ENCODE results near the gene SLFN12L.
"Not testable (repeated sequence)": the region's sequence is repeated elsewhere in the genome, so short reads cannot be mapped to it uniquely, and the experiment has no call there.

SLFN12L gene

GRCh38 chr17:35496451-35497290 lies 40.8 kb downstream of the SLFN12L start:
- FAIRE-seq, result no peak
- no peak for DNase-seq (ENCODE audit: insufficient read length, low spot score)
- no peak for TF ChIP-seq POLR2A (IDR thresholded peaks at IDR 0.05; ENCODE audit: low read depth, low read length)

DNA sequence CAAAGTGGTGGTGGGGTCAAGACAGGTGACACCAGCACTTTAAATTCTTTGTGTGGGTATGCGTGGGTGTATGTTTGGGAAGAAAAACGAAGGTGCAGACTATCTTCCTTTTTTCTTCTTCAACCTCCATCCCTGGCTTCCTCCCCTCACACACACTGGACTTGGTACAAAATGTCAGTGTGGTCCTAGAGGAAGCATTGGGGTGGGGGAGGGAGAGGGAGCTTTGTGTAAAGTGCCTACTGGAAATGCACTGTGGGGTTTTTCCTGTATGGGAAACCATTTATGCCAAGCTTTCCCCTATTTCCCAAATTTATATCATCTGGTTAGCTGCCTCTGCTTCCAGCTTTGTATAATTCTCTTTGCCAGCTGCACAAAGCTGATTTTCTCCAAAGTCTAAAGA lies 44.4 kb downstream of the SLFN12L start:
- DNase-seq (ENCODE audit: insufficient read length, low spot score) (no peak), FAIRE-seq (no peak)
- TF ChIP-seq POLR2A (IDR thresholded peaks at IDR 0.05; ENCODE audit: low read depth, low read length), result no peak

GRCh38 chr17:35491417-35491816 lies 46.1 kb downstream of the SLFN12L start:
- DNase-seq (ENCODE audit: insufficient read length, low spot score) (no peak), FAIRE-seq (no peak)
- TF ChIP-seq POLR2A (IDR thresholded peaks at IDR 0.05; ENCODE audit: low read depth, low read length), result no peak

DNA sequence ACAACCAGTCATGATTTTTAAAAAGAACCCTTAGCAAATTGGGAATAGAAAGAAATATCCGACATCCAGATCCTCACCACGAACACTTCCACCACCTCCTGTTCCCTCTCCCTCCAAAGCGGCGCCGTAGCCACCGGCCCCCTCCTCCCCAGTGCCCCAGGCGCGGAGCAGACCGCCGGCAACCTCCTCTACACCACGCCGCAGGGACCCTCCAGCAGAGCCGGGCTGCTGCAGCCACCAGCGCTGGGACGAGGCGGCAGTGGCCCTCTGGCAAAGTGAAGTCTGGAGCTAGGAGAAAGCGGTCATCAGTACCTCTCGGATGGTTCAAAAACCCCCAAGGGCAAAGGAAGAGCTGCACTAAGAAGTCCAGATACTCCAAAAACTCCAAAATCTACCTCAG lies 47.5 kb downstream of the SLFN12L start:
- no peak for TF ChIP-seq POLR2A (IDR thresholded peaks at IDR 0.05; ENCODE audit: low read depth, low read length)
- FAIRE-seq (no peak), DNase-seq (ENCODE audit: insufficient read length, low spot score) (no peak)

DNA sequence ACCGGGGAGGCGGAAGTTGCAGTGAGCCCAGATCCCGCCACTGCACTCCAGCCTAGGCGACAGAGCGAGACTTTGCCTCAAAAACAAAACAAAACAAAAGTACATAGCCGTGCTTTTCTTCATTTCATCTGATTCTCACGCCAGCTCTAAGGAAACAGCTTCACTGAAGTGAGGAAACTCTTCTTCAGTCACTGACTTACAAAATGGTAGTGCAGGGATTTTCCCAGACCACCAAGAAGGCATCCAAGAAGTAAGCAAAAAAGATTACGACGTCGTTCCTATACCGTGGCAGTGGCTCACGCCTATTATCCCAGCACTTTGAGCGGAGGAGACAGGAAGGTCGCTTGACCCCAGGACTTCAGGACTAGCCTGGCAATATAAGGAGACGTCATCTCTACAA lies 48.5 kb downstream of the SLFN12L start:
- no peak for TF ChIP-seq POLR2A (IDR thresholded peaks at IDR 0.05; ENCODE audit: low read depth, low read length)
- DNase-seq (ENCODE audit: insufficient read length, low spot score), result no peak
- no peak for FAIRE-seq

DNA sequence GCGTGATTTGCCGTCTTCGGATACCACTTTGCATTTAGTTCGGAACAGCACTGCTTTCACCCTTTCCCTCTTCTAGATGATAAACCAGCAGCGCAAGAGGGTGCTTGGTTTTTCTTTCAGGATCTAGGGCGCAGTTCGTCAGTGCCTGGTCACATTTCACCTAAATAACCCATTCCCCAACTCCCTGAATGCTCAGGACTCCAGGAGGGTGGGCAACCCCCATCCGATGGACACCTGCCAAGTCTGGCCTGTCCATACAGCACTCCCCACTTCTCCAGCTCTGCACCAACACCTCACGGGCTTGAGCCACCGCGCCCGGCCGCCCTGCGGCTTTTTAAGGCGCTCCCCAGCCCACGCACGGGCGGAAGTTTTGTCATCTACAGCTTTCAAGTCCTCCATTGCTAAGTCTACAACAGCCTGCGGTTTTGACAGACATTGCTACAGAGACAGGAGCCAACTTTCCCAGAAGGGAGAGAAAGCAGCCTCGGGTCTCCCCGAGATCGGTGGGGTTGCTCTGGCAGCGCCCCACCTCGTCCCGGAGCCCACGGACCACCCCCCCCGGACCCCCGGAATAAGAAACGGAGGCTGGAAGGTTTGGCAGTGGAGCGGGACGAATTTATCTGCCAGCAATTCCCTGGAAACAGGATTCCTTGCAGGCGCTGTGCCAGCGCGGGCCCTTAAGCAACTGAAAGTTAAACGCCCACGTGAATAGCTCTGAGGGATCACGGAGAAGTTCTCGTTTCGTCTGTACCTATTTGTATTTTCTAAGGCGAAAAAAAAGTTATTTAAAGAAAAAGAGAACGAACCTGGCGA lies 50.4 kb downstream of the SLFN12L start:
- TF ChIP-seq POLR2A (IDR thresholded peaks at IDR 0.05; ENCODE audit: low read depth, low read length), result no peak
- peak; percentile 52 for DNase-seq (ENCODE audit: insufficient read length, low spot score)
- FAIRE-seq, result no peak

- TF ChIP-seq POLR2A (IDR thresholded peaks at IDR 0.05; ENCODE audit: low read depth, low read length), result no peak
- no peak for FAIRE-seq
- DNase-seq (ENCODE audit: insufficient read length, low spot score), result no peak
Observed at GRCh38 chr17:35479271-35479670, 58.2 kb downstream of the SLFN12L start.

DNA sequence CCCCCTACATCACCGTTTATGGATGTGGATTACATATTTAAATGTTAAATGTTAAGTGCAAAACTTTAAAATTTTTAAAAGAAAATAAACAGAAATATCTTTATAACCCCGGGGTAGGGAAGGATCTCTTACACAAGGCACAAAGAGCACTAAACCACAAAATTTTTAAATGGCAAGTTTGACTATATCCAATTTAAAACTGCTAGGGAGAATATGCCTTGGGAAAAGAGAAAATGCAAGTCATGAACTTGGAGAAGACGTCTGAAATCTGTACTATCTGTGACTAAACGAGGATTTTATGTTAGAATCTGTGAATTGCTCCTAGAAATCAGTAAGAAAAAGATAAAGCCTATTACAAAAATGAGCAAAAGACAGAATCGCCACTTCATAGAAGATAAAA lies 60.2 kb downstream of the SLFN12L start:
- DNase-seq (ENCODE audit: insufficient read length, low spot score), result no peak
- no peak for TF ChIP-seq POLR2A (IDR thresholded peaks at IDR 0.05; ENCODE audit: low read depth, low read length)
- no peak for FAIRE-seq

- TF ChIP-seq POLR2A (IDR thresholded peaks at IDR 0.05; ENCODE audit: low read depth, low read length), result no peak
- DNase-seq (ENCODE audit: insufficient read length, low spot score) (no peak), FAIRE-seq (no peak)
Observed at GRCh38 chr17:35476283-35476820, 61.1 kb downstream of the SLFN12L start.

GRCh38 chr17:35468475-35468874 lies 69.0 kb downstream of the SLFN12L start:
- no peak for TF ChIP-seq POLR2A (IDR thresholded peaks at IDR 0.05; ENCODE audit: low read depth, low read length)
- FAIRE-seq, result no peak
- DNase-seq (ENCODE audit: insufficient read length, low spot score), result no peak

DNA sequence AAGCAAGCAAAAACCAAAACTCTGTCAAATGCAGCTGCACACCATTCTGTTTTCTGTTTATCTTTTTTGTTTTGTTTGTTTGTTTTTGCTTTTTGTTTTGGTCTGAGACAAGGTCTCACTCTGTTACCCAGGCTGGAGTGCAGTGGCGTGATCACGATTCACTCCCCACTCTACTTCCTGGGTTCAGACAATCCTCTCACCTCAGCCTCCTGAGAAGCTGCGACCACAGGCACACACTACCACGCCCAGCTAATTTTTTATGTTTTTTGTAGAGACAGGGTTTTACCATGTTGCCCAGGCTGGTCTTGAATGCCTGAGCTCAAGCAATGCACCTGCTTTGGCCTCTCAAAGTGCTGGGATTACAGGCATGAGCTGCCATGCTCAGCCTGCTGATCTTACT lies 69.7 kb downstream of the SLFN12L start:
- TF ChIP-seq POLR2A (IDR thresholded peaks at IDR 0.05; ENCODE audit: low read depth, low read length), result no peak
- no peak for DNase-seq (ENCODE audit: insufficient read length, low spot score)
- no peak for FAIRE-seq

- FAIRE-seq, result no peak
- TF ChIP-seq POLR2A (IDR thresholded peaks at IDR 0.05; ENCODE audit: low read depth, low read length), result no peak
- DNase-seq (ENCODE audit: insufficient read length, low spot score), result no peak
Observed at GRCh38 chr17:35460354-35460851, 77.1 kb downstream of the SLFN12L start.

DNA sequence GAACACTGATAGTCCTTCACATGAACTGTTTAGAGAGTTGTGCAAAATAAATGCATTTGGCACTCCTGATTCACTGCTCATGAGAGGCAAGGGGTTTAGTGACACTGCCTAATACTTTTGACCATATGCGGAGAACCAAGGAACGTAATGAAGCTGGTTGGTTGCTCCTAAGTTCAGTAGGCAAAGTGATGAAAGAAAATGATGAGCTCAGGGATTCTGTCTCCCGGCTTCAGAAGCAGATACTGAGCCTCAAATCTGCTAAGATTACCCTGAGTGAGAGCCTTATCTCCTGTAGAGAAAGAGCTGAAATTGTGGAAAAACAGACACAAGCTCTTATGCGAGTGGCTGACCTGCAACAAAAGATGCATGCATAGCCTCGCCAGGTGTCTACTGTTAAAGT lies 83.4 kb downstream of the SLFN12L start:
- DNase-seq (ENCODE audit: insufficient read length, low spot score); FAIRE-seq: not testable (repeated sequence)

GRCh38 chr17:35453171-35453570 lies 84.3 kb downstream of the SLFN12L start:
- no peak for TF ChIP-seq POLR2A (IDR thresholded peaks at IDR 0.05; ENCODE audit: low read depth, low read length)
- FAIRE-seq, result no peak
- no peak for DNase-seq (ENCODE audit: insufficient read length, low spot score)

Data from H54 (cell line).